ENCODE results near the gene GPR137B. TPM values are rescaled to one million over a fixed set of nuclear protein-coding genes. Genes with fewer than 3 reads are reported as not detected.
A peak's percentile ranks its signal among the peaks of the same experiment; 100 is the strongest.

The GPR137B gene
- total and polyA plus RNA-seq, 9 of the 15 experiments (the other 6 are each of a cell fraction or from before 2014, with no cell fraction given), result 0.04 to 1.0 (median 0.62) TPM

- no peak for TF ChIP-seq ZNF609 (CRISPR knock-in tag; IDR thresholded peaks at IDR 0.05; ENCODE audit: borderline replicate concordance)
- no peak for TF ChIP-seq SMARCA4 (IDR thresholded peaks at IDR 0.05)
- TF ChIP-seq E2F1 (CRISPR knock-in tag; IDR thresholded peaks at IDR 0.05), result no peak
- no peak for TF ChIP-seq MCM7 (IDR thresholded peaks at IDR 0.05)
- peak; percentile 55 to 57; a peak in 3 of 4 replicates for TF ChIP-seq MNT (conservative IDR thresholded peaks at IDR 0.05)
- no peak for TF ChIP-seq BRF1 (IDR thresholded peaks at IDR 0.05; ENCODE audit: borderline replicate concordance, extremely low read depth, insufficient read length)
- TF ChIP-seq RFX1 (IDR thresholded peaks at IDR 0.05), result no peak
- TF ChIP-seq HCFC1 (IDR thresholded peaks at IDR 0.05; ENCODE audit: low read depth, low read length), result peak; percentile 33; the same call in 1 of the 2 replicates
- no peak for TF ChIP-seq BRF2 (IDR thresholded peaks at IDR 0.05; ENCODE audit: borderline replicate concordance, insufficient read depth, insufficient read length)
- TF ChIP-seq NONO (IDR thresholded peaks at IDR 0.05; ENCODE audit: low read depth in 2 of 2, low read length in 1 of 2), result no peak
- peak; percentile 18 for TF ChIP-seq TBP (optimal IDR thresholded peaks at IDR 0.05; ENCODE audit: low read depth, low read length)
Observed at GRCh38 chr1:236103646-236104218, 38.6 kb upstream of the GPR137B start (continued).

Measured in K562 (cell line).